ENCODE results near the gene SNX9. TPM values are rescaled to one million over a fixed set of nuclear protein-coding genes. Genes with fewer than 3 reads are reported as not detected.

Gene SNX9
- total and polyA plus RNA-seq, 10 of the 15 experiments (the other 5 are each of a cell fraction or from before 2014, with no cell fraction given), result 0.03 to 2.0 (median 0.37) TPM

DNA sequence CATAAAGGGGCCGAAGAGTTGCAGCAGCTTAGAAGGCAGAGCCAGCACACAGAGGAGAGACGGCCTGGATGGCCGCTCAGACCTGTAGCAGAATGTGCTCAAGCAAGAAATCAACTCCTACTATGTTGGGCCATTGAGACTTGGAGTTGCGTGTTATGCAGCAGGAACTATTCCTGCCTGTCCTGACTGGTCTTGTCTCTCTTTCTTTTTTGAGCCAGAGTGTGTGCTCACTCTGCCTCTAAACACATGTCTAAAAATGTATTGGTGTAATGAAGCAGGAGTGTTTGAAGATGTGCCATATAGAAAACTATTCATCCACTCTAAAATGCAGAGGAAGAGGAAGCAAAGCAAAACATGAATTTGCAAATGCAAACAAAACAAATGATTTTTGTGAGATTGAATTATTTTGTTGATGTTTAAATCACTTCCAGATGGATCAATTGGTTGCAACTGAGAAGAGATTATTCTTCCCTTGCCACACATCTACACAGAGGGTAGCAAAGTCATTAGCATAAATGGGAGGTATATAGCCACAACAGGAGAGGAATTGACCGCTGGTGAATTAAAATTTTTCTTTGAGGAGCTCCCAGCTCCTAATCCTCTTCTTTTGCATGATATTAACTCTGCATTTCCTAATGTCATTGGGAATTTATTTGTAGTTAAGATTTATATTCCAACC, 138.2 kb downstream of the SNX9 start (continued):
- TF ChIP-seq, protein P1, sequence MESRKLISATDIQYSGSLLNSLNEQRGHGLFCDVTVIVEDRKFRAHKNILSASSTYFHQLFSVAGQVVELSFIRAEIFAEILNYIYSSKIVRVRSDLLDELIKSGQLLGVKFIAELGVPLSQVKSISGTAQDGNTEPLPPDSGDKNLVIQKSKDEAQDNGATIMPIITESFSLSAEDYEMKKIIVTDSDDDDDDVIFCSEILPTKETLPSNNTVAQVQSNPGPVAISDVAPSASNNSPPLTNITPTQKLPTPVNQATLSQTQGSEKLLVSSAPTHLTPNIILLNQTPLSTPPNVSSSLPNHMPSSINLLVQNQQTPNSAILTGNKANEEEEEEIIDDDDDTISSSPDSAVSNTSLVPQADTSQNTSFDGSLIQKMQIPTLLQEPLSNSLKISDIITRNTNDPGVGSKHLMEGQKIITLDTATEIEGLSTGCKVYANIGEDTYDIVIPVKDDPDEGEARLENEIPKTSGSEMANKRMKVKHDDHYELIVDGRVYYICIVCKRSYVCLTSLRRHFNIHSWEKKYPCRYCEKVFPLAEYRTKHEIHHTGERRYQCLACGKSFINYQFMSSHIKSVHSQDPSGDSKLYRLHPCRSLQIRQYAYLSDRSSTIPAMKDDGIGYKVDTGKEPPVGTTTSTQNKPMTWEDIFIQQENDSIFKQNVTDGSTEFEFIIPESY (IDR thresholded peaks at IDR 0.05), result no peak
- TF ChIP-seq RB1 (IDR thresholded peaks at IDR 0.05; ENCODE audit: borderline replicate concordance) (no peak), MTA3 (IDR thresholded peaks at IDR 0.05; ENCODE audit: borderline replicate concordance, low read length) (no peak)

DNA sequence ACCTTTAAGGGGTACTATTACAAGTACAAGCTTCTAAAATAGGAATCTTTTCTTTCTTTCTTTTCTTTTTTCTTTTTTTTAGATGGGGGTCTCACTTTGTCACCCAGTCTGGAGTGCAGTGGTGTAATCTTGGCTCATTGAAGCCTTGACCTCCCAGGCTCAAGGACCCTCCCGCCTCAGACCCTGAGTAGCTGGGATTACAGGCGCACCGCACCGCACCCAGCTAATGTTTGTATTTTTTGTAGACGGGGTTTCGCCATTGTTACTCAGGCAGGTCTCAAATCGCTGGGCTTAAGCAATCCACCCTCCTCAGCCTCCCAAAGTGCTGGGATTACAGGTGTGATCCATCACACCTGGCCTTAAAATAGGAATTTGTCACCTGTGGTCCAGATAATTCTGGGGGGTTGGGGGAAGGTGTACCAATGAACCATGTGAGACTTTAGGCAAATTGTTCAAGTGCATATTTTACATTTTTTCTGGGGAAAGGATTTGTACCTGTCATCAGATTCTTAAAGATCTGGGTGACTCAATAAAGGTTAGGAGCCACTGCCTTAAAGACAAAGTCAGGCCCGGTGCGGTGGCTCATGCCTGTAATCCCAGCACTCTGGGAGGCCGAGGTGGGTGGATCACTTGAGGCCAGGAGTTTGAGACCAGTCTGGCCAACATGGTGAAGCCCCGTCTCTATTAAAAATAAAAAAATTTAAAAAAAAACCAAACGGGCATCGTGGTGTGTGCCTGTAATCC, 139.0 kb downstream of the SNX9 start:
- Histone ChIP-seq H3K27ac (ENCODE audit: control insufficient read depth, insufficient read depth) (no peak overlapping the region), H3K4me2 (ENCODE audit: control insufficient read depth, insufficient read depth) (no peak overlapping the region), H3K36me3 (ENCODE audit: control insufficient read depth in 2 of 2, insufficient read depth in 2 of 2, low read length in 1 of 2) (no peaks in the 10 kb centered on the region), H3K4me3 (no peak overlapping the region), H3K4me1 (ENCODE audit: control insufficient read depth, insufficient read depth, low read length) (no peaks in the 10 kb centered on the region), H4K20me1 (ENCODE audit: control insufficient read depth, insufficient read depth) (no peaks in the 10 kb centered on the region), H3K27me3 (replicated peaks in 1 of 2; ENCODE audit: control insufficient read depth in 2 of 2, insufficient read depth in 2 of 2, low read length in 1 of 2) (no peaks in the 10 kb centered on the region), H3K79me2 (ENCODE audit: control insufficient read depth, insufficient read depth, low read length) (no peaks in the 10 kb centered on the region), H2AFZ (ENCODE audit: control insufficient read depth, low read depth, low read length) (no peak overlapping the region), H3K9ac (ENCODE audit: control insufficient read depth, insufficient read depth, low read length) (no peak overlapping the region), H3K9me3 (replicated peaks; ENCODE audit: control insufficient read depth, insufficient read depth, low read length) (peaks cover 8% of the 10 kb centered on the region; the same call in 2 of the 3 replicates)
- ChIA-PET RAD21 (ENCODE audit: unreplicated experiment) (no interaction called here), POLR2A (no interaction called here), CTCF (no interaction called here), SMC1A (ENCODE audit: uncharacterized antibody, unreplicated experiment) (no interaction called here)
- intact Hi-C loops (cut with micrococcal nuclease; ENCODE audit: unreplicated experiment) (no loop called here), in situ Hi-C loops (cut with MboI) (no loop called here)
- 72% methylated on average over 13 of the region's 13 CpGs for WGBS (ENCODE audit: insufficient coverage, insufficient replicate concordance, low lambda C conversion rate, missing lambda C conversion rate)
- no peak for DNase-seq (ENCODE audit: low read depth, low spot score)
- no peak for ATAC-seq
- BruUV-seq (replicated peaks), result no TSS peak
- no peak for FAIRE-seq
- TF ChIP-seq STAT3 (IDR thresholded peaks at IDR 0.05; ENCODE audit: low read depth, low read length), result no peak
- no peak for TF ChIP-seq FOXK2 (IDR thresholded peaks at IDR 0.05)
- TF ChIP-seq TAF1 (IDR thresholded peaks at IDR 0.05; ENCODE audit: borderline replicate concordance, low read depth, low read length), result no peak
- no peak for TF ChIP-seq NFYB (IDR thresholded peaks at IDR 0.05; ENCODE audit: insufficient read depth, low read depth, low read length)
- TF ChIP-seq, protein P2, sequence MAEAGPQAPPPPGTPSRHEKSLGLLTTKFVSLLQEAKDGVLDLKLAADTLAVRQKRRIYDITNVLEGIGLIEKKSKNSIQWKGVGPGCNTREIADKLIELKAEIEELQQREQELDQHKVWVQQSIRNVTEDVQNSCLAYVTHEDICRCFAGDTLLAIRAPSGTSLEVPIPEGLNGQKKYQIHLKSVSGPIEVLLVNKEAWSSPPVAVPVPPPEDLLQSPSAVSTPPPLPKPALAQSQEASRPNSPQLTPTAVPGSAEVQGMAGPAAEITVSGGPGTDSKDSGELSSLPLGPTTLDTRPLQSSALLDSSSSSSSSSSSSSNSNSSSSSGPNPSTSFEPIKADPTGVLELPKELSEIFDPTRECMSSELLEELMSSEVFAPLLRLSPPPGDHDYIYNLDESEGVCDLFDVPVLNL (IDR thresholded peaks at IDR 0.05; ENCODE audit: low read depth, low read length), result no peak
- TF ChIP-seq SUPT20H (IDR thresholded peaks at IDR 0.05; ENCODE audit: borderline replicate concordance, control insufficient read depth, low read depth, low read length), result no peak
- TF ChIP-seq, protein P3, sequence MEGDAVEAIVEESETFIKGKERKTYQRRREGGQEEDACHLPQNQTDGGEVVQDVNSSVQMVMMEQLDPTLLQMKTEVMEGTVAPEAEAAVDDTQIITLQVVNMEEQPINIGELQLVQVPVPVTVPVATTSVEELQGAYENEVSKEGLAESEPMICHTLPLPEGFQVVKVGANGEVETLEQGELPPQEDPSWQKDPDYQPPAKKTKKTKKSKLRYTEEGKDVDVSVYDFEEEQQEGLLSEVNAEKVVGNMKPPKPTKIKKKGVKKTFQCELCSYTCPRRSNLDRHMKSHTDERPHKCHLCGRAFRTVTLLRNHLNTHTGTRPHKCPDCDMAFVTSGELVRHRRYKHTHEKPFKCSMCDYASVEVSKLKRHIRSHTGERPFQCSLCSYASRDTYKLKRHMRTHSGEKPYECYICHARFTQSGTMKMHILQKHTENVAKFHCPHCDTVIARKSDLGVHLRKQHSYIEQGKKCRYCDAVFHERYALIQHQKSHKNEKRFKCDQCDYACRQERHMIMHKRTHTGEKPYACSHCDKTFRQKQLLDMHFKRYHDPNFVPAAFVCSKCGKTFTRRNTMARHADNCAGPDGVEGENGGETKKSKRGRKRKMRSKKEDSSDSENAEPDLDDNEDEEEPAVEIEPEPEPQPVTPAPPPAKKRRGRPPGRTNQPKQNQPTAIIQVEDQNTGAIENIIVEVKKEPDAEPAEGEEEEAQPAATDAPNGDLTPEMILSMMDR (IDR thresholded peaks at IDR 0.05 in 2 of 3, conservative IDR thresholded peaks at IDR 0.05 in 1 of 3; ENCODE audit: control insufficient read depth in 2 of 3, extremely low read depth in 1 of 3, insufficient read depth in 1 of 3, low read depth in 3 of 3, low read length in 3 of 3), result no peak
- no peak for TF ChIP-seq PAX8 (IDR thresholded peaks at IDR 0.05)
- TF ChIP-seq CREB1 (IDR thresholded peaks at IDR 0.05; ENCODE audit: low read depth), result no peak
- TF ChIP-seq CHD2 (IDR thresholded peaks at IDR 0.05; ENCODE audit: borderline replicate concordance, low read depth, low read length), result no peak
- TF ChIP-seq GABPA (IDR thresholded peaks at IDR 0.05; ENCODE audit: low read depth), result no peak
- TF ChIP-seq CHD1 (IDR thresholded peaks at IDR 0.05; ENCODE audit: low read depth, low read length), result no peak
